WI38 (cell line): ENCODE measurements around the gene TUNAR.

Source experiments
- H3K4me3 ChIP-seq: 2 replicates; pipeline ENCODE4 v1.5.1; 2011; ENCODE audit warnings: low read depth, mild to moderate bottlenecking, control low read depth, low read length
- TF ChIP-seq, protein P1 (sequence below): IDR thresholded peaks from 2 replicates; pipeline ENCODE4 v1.5.1; 2012; ENCODE audit warnings: low read depth, mild to moderate bottlenecking, control low read depth, low read length

The TUNAR gene

GRCh38 chr14:95946867-95947266, 70.2 kb downstream of the TUNAR start:
- H3K4me3 ChIP-seq = no peak overlapping the region
- TF ChIP-seq, protein P1, sequence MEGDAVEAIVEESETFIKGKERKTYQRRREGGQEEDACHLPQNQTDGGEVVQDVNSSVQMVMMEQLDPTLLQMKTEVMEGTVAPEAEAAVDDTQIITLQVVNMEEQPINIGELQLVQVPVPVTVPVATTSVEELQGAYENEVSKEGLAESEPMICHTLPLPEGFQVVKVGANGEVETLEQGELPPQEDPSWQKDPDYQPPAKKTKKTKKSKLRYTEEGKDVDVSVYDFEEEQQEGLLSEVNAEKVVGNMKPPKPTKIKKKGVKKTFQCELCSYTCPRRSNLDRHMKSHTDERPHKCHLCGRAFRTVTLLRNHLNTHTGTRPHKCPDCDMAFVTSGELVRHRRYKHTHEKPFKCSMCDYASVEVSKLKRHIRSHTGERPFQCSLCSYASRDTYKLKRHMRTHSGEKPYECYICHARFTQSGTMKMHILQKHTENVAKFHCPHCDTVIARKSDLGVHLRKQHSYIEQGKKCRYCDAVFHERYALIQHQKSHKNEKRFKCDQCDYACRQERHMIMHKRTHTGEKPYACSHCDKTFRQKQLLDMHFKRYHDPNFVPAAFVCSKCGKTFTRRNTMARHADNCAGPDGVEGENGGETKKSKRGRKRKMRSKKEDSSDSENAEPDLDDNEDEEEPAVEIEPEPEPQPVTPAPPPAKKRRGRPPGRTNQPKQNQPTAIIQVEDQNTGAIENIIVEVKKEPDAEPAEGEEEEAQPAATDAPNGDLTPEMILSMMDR = no peak

- H3K4me3 ChIP-seq = no peak overlapping the region
- TF ChIP-seq, protein P1 = no peak
These were observed 71.9 kb downstream of the TUNAR start for GRCh38 chr14:95948558-95948981.

DNA sequence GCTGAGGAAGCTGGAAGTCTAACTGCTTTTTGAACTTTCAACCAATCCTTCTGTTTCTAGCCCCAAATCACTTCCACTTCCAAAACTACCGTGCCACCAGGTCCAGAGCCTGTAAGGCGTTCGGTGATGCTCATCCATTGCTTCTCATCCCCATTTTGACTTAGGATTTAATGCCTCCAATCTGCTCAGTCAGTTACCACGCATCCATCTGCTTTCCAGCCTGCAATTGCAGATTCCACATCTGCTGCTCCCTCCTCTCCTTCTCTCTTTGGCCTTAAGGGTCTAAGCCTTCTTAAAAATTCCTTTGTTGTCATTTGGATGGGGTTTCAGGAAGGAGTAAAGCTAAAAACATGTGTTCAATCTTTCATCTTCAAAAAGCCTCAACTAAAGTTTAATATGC, 74.7 kb downstream of the TUNAR start:
- TF ChIP-seq, protein P1 = no peak
- no peak overlapping the region for H3K4me3 ChIP-seq

- no peak overlapping the region for H3K4me3 ChIP-seq
- TF ChIP-seq, protein P1 = no peak
These were observed 76.6 kb downstream of the TUNAR start for GRCh38 chr14:95953111-95953724.

- H3K4me3 ChIP-seq = no peak overlapping the region
- TF ChIP-seq, protein P1 = no peak
These were observed 80.2 kb downstream of the TUNAR start for GRCh38 chr14:95956601-95957460.

DNA sequence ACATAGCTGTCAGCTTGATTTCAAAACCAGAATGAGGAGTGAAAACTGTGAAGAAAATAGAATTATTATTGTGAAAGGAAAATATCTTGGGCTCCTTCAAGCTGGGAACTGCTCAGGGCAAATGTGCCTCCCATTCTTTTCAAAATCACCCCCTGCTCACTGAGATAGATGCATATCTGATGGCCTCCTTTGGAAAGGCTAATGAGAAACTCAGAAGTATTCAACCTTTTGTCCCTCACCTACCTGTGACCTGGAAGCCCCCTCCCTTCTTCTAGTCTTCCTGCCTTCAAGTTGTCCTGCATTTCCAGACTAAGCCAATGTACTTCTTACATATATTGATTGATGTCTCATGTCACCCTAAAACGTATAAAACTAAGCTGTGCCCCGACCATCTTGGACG, 81.5 kb downstream of the TUNAR start:
- TF ChIP-seq, protein P1 = no peak
- H3K4me3 ChIP-seq = no peak overlapping the region

DNA sequence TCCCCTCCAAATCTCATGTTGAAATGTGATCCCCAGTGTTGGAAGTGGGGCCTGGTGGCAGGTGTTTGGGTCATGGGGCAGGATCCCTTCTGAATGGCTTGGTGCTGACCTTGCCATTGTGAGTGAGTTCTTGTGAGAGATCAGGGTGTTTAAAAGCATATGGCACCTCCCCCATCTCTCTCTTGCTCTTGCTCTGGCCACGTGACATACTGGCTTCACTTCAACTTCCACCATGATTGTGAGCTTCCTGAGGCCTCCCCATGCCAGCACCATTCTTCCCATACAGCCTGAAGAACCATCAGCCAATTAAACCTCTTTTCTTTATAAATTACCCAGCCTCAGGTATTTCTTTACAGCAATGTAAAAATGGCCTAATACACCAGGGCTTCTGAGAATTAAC, 82.7 kb downstream of the TUNAR start:
- TF ChIP-seq, protein P1 = no peak
- no peak overlapping the region for H3K4me3 ChIP-seq
